ENCODE results near the gene ARGLU1. TPM values are rescaled to one million over a fixed set of nuclear protein-coding genes. Genes with fewer than 3 reads are reported as not detected.

ARGLU1 gene
- polyA plus RNA-seq, 1 experiment, result 80.3 TPM

DNA sequence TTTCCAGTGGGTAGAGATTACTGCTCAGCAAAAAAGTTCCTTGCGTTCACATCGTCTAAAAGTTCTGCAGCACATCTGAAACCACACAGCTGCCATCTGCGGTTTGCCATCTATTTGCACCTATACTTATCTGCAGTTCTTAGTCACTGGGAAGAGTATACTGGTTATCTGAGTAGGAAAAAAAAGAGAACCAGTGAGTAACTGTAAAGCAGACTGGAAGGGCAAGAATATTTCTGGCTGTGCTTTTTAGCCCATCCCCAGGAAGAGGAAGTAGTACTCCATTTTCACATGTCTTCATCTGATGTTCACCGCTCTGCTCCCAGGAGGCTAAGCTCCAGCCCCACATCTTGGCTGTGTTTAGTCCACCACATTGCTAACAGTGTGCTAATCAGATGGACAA lies 68.0 kb downstream of the ARGLU1 start:
- no peak overlapping the region for H3K27ac ChIP-seq (ENCODE audit: low read depth, low read length)
- H3K27me3 ChIP-seq (ENCODE audit: control insufficient read depth, insufficient read depth, low read length), result no peaks in the 10 kb centered on the region
- no peak for DNase-seq (ENCODE audit: low read depth, low spot score)

GRCh38 chr13:106499113-106499512 lies 68.8 kb downstream of the ARGLU1 start:
- DNase-seq (ENCODE audit: low read depth, low spot score), result no peak
- Histone ChIP-seq H3K27me3 (ENCODE audit: control insufficient read depth, insufficient read depth, low read length) (no peaks in the 10 kb centered on the region), H3K27ac (ENCODE audit: low read depth, low read length) (no peak overlapping the region), H3K9me3 (ENCODE audit: control insufficient read depth, insufficient read depth, low read length) (no peaks in the 10 kb centered on the region), H3K4me3 (ENCODE audit: low read depth, low read length) (no peak overlapping the region)
- POLR2A ChIA-PET, result no interaction called here
- CTCF ChIA-PET, result interaction anchor here (1.3 kb wide), 1 partner anchor 45 kb away, joined by 3 read pairs; no protein-coding TSS in a partner anchor
- TF ChIP-seq, protein P1, sequence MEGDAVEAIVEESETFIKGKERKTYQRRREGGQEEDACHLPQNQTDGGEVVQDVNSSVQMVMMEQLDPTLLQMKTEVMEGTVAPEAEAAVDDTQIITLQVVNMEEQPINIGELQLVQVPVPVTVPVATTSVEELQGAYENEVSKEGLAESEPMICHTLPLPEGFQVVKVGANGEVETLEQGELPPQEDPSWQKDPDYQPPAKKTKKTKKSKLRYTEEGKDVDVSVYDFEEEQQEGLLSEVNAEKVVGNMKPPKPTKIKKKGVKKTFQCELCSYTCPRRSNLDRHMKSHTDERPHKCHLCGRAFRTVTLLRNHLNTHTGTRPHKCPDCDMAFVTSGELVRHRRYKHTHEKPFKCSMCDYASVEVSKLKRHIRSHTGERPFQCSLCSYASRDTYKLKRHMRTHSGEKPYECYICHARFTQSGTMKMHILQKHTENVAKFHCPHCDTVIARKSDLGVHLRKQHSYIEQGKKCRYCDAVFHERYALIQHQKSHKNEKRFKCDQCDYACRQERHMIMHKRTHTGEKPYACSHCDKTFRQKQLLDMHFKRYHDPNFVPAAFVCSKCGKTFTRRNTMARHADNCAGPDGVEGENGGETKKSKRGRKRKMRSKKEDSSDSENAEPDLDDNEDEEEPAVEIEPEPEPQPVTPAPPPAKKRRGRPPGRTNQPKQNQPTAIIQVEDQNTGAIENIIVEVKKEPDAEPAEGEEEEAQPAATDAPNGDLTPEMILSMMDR (IDR thresholded peaks at IDR 0.05; ENCODE audit: low read depth, low read length), result no peak

More for the DNA sequence above, 68.0 kb downstream of the ARGLU1 start:
- POLR2A ChIA-PET, result no interaction called here
- no peak overlapping the region for H3K4me3 ChIP-seq (ENCODE audit: low read depth, low read length)
- CTCF ChIA-PET, result interaction anchor here (1.3 kb wide), 1 partner anchor 46 kb away, joined by 3 read pairs; no protein-coding TSS in a partner anchor
- no peaks in the 10 kb centered on the region for H3K9me3 ChIP-seq (ENCODE audit: control insufficient read depth, insufficient read depth, low read length)
- TF ChIP-seq, protein P1 (IDR thresholded peaks at IDR 0.05; ENCODE audit: low read depth, low read length), result no peak

DNA sequence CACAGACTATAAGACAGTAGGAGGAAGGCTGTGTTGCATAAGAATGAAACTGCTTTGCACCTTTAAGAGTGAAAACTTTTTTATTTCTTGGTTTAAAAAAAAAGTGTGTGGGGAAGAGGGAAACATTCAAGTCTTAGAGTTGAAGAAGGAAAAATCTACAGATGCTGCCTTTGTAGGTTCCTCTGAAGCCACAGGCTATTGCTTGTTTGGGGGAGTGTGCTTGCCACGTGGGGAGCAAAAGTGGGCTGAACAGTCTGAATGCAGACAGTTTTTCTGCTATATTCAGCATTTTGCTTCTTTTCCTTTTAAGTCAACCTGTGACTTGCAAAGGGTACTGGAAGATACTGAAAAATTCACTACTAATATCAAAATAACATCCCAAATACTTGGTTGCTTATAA lies 69.4 kb downstream of the ARGLU1 start:
- Histone ChIP-seq H3K27me3 (ENCODE audit: control insufficient read depth, insufficient read depth, low read length) (no peaks in the 10 kb centered on the region), H3K9me3 (ENCODE audit: control insufficient read depth, insufficient read depth, low read length) (no peaks in the 10 kb centered on the region), H3K4me3 (ENCODE audit: low read depth, low read length) (no peak overlapping the region), H3K27ac (ENCODE audit: low read depth, low read length) (no peak overlapping the region)
- ChIA-PET POLR2A (no interaction called here), CTCF (interaction anchor here (1.3 kb wide), 1 partner anchor 45 kb away, joined by 3 read pairs; no protein-coding TSS in a partner anchor)
- TF ChIP-seq, protein P1 (IDR thresholded peaks at IDR 0.05; ENCODE audit: low read depth, low read length), result no peak
- DNase-seq (ENCODE audit: low read depth, low spot score), result no peak

DNA sequence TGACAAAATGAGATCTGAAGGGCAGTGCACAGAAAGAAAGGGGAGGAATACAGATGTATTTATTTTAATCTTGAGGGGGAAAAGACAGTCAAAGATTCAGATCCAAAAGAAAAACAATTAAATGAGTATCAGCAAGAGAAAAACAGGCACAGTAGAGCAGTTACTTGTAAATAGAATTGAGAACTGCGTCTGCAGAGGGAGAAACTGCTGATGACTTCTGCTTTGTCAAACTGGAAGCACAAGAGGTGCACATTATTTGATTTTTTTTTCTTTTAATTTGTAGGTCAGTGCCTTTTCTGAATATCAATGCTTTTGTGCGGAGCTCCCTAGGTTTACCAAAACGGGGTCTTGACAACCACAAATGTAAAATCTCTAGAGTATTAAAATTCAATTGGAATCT lies 69.8 kb downstream of the ARGLU1 start:
- CTCF ChIA-PET, result no interaction called here
- POLR2A ChIA-PET, result no interaction called here
- TF ChIP-seq, protein P1 (IDR thresholded peaks at IDR 0.05; ENCODE audit: low read depth, low read length), result no peak
- Histone ChIP-seq H3K27me3 (ENCODE audit: control insufficient read depth, insufficient read depth, low read length) (no peaks in the 10 kb centered on the region), H3K4me3 (ENCODE audit: low read depth, low read length) (no peak overlapping the region), H3K27ac (ENCODE audit: low read depth, low read length) (no peak overlapping the region), H3K9me3 (ENCODE audit: control insufficient read depth, insufficient read depth, low read length) (no peaks in the 10 kb centered on the region)
- no peak for DNase-seq (ENCODE audit: low read depth, low spot score)

- ChIA-PET POLR2A (no interaction called here), CTCF (no interaction called here)
- H3K9me3 ChIP-seq (ENCODE audit: control insufficient read depth, insufficient read depth, low read length), result no peaks in the 10 kb centered on the region; the same call in 1 of the 2 replicates
- H3K27ac ChIP-seq (ENCODE audit: low read depth, low read length), result no peak overlapping the region
- H3K27me3 ChIP-seq (ENCODE audit: control insufficient read depth, insufficient read depth, low read length), result no peaks in the 10 kb centered on the region
- no peak overlapping the region for H3K4me3 ChIP-seq (ENCODE audit: low read depth, low read length)
- TF ChIP-seq, protein P1 (IDR thresholded peaks at IDR 0.05; ENCODE audit: low read depth, low read length), result no peak
- no peak for DNase-seq (ENCODE audit: low read depth, low spot score)
These were observed 70.9 kb downstream of the ARGLU1 start for GRCh38 chr13:106497079-106497478.

Measured in AG04450 (cell line).